Midbrain (tissue), 1 donor: Measurements from ENCODE around the gene ANKRD35.

Experiments
- DNase-seq: peaks from one replicate; lab custom pipeline; 2025; lab: John Stamatoyannopoulos, UW

Gene ANKRD35

GRCh38 chr1:145895471-145895870, 9.8 kb upstream of the ANKRD35 start:
- DNase-seq: no peak

DNA sequence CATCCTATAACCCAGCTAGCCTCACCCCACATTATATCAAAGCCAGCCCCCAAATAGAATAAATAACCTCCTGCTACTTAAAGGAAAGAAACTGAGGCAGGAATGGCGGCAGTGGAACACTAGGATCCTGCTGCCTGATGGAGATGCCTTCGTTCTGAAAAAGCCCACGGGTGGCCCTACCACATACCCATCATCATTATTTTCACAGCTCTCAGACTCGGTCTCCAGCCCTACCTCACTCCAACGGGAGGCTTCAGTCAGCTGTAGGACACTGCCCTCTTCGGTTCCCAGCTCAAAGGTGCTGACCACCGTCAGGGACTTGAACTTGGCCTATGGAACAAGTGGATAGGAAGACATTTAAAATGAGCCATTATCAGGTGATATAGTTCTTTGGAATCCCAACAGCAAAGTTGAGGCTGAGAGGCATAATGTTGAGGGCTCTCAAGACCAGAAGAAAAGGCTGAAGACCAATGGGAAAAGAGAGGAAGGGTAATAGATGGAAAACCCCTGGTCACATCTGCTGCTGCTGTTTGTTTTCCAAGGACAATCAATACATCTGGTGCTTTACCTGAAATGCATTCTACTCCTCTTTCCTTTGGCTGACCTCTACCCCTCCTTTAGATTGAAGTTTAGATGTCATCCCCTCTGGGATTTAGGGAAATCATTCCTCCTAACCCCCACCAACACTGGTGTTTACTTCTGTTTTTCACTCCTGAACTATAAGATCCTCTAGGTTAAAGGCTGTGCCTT, 7.8 kb upstream of the ANKRD35 start:
- DNase-seq: no peak

- no peak for DNase-seq
These were observed 6.9 kb upstream of the ANKRD35 start for GRCh38 chr1:145892486-145893087.

DNA sequence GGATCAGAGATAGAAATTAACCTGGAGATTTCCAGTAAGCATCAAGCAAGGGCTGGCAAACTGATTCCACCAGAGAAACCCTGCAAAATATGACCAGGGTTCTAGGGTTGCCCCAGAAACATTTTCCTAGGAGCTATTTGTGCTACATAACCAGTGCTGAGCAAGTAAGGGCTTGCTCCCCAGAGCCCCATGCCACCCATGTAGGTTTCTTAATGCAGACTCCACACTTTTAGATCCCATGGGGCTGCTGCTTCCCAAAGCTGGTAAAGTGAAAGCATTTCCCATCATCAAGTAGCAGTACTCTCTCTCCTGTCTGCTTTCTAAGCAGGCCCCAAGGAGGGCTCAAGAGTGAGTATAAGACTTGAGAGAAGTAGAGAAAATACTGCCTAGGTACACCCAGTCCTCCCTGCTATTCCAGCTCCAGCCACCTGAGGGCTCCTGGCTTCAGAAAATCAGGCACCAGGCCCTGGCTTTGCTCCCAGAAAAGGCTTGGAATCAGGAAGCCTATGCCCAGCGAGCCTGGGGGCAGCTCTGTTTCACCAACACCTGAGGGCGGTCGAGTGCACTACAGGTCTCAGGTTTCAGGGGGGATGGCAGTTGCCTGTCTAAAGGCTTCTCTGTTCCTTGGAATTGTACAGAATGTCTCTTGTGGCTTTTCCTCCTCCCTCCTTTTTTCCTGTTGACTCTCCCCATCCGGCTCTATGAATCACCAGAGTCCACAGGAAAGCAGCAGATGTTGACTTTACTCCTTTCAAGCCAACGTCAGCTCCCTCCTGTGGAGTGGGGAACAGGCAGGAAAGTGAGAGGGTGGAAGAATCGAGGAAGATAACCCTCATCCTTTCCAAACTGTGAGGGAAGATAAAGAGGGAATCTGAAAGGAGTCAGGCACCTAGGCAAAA, 6.2 kb upstream of the ANKRD35 start:
- peak; percentile 93 for DNase-seq

GRCh38 chr1:145891143-145891542, 5.5 kb upstream of the ANKRD35 start:
- DNase-seq: no peak

DNA sequence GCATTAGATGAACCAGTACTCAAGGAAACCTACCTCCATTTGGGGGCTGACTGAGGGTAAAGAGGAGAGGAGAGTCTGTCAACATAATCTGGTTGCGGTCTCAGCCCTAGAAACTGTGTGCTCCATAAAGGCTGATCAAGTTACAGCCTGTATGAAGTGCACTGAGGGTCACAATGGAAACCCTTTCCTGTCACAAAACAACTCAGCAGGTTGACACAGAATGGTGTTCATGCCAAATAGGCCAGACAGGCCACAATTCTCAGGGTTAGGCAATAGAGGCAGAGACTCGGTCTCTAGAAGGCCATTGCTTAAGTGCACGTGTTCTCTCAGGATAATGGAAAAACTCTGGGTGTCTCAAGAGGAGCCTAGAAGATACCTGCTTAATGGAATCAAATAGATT, 4.1 kb upstream of the ANKRD35 start:
- no peak for DNase-seq

DNA sequence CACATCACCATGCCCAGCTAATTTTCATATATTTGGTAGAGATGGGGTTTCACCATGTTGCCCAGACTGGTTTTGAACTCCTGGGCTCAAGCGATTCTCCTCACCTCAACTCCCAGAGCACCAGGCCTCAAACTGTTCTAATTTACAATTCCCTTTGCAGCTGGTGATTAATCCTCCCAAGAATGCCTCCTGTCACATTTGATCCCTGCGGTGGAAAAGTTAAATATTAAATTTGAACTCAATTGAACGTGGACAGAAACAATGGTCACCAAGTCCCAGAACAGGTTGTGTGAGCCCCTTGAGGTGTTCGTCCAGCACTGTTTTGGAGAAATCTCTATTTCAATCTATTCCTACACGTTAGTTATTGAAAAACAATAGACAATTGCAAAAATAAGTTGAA, 2.0 kb upstream of the ANKRD35 start:
- no peak for DNase-seq

DNA sequence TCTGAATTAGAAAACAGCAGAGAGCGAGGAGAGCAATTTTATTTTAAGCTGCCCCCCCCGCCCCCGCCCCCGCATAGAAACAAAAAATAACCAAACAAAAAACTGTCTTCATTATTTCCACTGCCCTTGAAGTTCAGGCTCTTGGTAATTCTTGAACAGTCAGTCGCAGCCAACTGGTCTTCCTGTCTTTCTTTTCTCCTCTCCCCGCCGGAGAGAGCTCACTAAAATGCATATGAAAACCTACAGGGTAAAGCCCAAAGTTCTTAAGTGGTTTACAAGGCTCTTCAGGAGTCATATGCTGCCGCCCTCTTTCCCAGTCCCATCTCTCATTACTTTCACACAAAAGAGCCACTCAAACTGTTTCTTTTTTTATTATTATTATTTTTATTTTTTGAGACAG, 1.1 kb upstream of the ANKRD35 start:
- no peak for DNase-seq

DNA sequence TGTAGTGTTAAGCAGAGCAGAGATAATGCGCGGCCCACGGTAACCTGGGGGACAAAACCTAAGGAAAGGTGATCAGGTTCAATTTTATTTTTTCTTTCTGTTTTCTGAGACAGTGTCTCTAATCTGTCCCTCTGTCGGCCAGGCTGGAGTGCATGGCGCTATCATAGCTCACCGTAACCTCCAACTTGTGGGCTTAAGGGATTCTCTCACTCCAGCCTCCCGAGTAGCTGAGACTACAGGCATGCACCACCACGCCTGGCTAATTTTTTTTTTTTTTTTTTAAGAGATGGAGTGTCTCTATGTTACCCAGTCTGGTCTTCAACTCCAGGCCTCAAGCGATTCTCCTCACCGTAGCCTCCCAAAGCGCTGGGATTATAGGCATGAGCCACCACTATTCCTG, 724 bp upstream of the ANKRD35 start:
- DNase-seq: no peak

DNA sequence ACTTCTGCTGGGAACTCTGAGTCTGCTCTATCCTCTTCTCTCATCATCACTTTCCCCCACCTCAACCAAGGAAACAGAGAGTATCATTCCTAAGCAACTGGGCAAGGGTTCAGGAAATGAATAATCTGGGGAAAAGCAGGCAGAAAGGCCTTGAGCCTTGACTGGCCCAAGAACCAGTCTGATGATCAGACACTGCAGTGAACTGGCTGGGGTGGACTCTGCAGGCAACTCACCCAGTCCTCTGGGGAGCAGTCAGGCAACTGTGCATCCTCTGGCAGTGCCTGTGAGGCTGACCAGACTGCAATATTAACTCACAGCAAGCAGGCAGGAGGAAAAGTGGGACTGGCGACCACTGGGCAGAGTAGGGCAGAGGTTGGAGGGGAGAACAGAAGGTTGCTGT, 991 bp downstream of the ANKRD35 start:
- no peak for DNase-seq

- no peak for DNase-seq
These were observed 5.9 kb downstream of the ANKRD35 start for GRCh38 chr1:145879775-145880174.

DNA sequence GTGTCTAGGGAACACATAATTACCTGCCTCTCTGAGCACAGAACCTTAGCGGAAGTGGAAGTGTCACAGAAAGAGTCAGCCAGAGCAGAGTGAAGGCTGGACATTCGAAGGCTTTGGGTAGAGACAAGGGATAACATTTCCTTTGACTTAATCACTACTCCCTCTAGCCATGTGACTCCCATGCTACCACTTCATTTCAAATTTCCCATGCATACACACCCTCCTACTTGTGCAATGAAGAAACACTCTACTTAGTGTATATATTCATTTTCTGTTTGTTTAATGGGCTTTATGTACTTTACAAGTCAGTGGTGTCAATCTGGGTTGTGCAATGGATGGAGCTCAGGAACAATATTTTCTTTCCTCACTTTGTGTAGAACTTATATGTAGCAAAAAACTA, 6.9 kb downstream of the ANKRD35 start:
- DNase-seq: no peak

DNA sequence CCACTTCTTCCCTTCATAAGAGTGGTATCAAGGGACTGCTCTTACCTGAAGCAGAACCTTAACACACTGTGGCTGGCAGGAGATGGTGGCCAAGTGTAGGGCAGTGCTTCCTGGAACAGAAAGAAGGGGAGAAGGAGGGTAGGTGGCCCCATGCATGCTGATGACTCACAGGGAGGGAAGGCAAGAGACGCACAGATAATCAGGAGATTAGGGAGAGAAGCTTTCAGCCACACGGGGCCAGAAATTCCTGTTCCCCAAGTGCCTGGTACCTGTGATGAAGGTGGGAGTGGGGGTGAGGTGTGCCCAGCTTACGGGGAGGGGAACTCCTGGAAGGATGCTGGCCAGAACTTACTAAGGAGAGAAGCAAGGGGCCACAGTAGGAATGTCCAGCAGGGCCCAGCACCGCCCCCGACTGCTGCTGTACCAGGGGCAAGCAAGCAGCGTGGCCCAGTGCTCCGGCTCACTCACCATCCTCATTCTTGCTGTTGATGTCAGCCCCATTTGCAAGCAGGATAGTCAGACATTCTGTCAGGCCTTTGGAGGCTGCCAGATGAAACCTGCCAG, 7.7 kb downstream of the ANKRD35 start:
- DNase-seq: no peak

DNA sequence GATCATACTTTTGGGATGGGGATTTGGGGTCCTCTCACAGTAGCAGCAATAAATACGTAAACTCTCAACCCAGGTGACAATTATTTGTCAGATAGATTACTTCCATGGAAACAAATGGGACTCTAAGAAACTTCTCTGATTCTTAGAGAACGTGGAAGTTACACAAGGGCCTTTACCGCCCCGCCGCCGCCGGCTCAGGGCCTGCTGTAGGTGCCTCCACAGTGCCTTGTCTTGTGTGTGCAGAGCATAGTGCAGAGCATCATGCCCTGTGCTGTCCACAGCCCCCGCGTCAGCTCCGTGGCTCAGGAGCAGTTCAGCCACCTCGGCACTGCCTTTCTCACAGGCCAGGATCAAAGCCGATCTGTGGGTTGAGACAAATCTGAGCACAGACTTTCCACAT, 11.0 kb downstream of the ANKRD35 start:
- no peak for DNase-seq

- DNase-seq: peak; percentile 53
These were observed 13.4 kb downstream of the ANKRD35 start for GRCh38 chr1:145871994-145872924.

GRCh38 chr1:145868232-145868631, 17.4 kb downstream of the ANKRD35 start:
- DNase-seq: no peak

DNA sequence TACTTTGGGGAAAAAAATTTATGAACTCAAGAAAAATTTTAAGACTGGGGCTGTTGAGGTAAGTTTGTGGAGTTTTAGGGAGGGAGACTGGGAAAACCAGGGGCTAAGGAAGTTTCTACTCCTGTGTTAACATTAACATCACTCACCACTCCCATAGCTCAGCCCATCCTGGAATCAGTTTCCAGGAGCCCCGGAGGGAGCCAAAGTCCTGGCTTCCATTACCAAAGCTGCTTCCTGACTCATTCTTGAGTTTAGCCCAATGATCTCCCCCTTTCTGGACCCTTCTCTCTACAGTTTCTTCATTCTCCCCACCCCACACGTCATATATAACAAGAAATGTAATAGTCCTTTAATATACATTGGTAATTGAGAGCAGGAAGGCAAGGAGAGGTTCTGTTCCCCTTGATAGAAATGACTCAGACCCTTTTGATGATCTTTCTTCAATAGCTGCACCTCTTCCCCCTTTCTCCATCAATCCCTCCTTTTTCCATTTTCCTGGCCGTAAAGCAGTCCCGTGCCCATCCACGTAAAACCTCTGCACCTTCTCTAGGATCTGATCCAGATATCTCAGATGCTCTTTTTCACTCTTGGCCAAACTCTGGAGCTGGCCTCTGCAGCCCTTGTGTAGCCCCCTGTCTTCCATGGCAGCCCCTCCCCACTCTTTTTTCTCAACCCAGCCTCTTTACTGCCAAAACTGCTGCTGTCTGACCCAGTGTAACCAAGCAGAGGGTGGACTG, 22.2 kb downstream of the ANKRD35 start:
- no peak for DNase-seq

GRCh38 chr1:145859491-145860023, 26.1 kb downstream of the ANKRD35 start:
- DNase-seq: peak; percentile 87

DNA sequence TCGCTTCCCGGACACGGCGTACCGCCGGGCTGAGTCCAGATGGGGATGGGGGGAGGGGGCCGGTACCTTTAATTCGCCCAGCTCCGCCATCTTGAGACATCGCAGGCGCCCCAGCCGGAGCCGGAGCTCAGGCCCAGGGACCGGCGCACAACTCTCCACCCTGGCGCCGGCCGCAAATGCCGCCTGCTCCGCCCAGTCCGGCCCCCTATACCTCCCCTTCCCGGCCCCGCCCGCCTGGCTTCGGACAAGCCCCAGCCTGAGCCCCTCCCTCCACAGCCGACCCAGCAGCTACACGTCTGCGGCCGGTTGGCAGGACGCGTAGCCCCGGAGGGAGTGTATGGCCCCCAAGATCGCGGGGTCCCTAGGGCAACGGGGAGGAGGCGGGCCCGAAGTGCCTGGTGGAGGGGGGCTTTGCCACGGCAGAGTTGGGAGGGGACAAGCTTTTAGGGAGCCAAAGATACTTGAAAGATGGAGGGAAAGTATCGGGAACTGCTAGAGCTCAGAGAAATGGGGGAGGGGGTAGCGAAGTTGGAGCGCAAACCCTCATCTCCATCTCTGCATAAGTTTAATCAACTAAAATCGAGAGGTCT, 26.7 kb downstream of the ANKRD35 start, which contains the start of gene PIAS3:
TSS of gene PIAS3 (minus strand) at position 181 of the 590 bp plus-strand sequence. CDS start at position 90, 91 bp downstream.
- peak; percentile 93 for DNase-seq
